NCI-H524 treated with DMSO at 0.1 percent for 48 hours (cell line): ENCODE data around the gene SLC25A25.
"Not testable (repeated sequence)": the region's sequence is repeated elsewhere in the genome, so short reads cannot be mapped to it uniquely, and the experiment has no call there.

Source experiments
- DNase-seq: peaks from one replicate; lab custom pipeline; 2025; lab: John Stamatoyannopoulos, UW

Gene SLC25A25

GRCh38 chr9:128067645-128068385, at the start of gene SLC25A25:
TSS of gene SLC25A25 (plus strand) at chr9:128068232. CDS start at chr9:128068320, 88 bp downstream.
- peak; percentile 98 for DNase-seq

GRCh38 chr9:128020692-128021091, 47.3 kb upstream of the SLC25A25 start:
- no peak for DNase-seq

GRCh38 chr9:128021098-128021497, 46.9 kb upstream of the SLC25A25 start:
- DNase-seq = no peak

- DNase-seq = no peak
Measured at GRCh38 chr9:128022886-128023285, 45.1 kb upstream of the SLC25A25 start.

- not testable (repeated sequence) for DNase-seq
Measured at GRCh38 chr9:128023671-128024070, 44.4 kb upstream of the SLC25A25 start.

- no peak for DNase-seq
Measured at GRCh38 chr9:128024761-128025308, 43.2 kb upstream of the SLC25A25 start.

- no peak for DNase-seq
Measured at GRCh38 chr9:128025736-128026135, 42.3 kb upstream of the SLC25A25 start.

- no peak for DNase-seq
Measured at GRCh38 chr9:128026255-128026772, 41.7 kb upstream of the SLC25A25 start.

- no peak for DNase-seq
Measured at GRCh38 chr9:128026773-128027541, 41.1 kb upstream of the SLC25A25 start.

- DNase-seq = no peak
Measured at GRCh38 chr9:128027705-128028104, 40.3 kb upstream of the SLC25A25 start.

GRCh38 chr9:128033609-128034008, 34.4 kb upstream of the SLC25A25 start:
- DNase-seq = no peak

- DNase-seq = peak; percentile 61
Measured at GRCh38 chr9:128034821-128035652, 33.0 kb upstream of the SLC25A25 start.

GRCh38 chr9:128036522-128036921, 31.5 kb upstream of the SLC25A25 start:
- DNase-seq = not testable (repeated sequence)

- not testable (repeated sequence) for DNase-seq
Measured at GRCh38 chr9:128040783-128041182, 27.2 kb upstream of the SLC25A25 start.

GRCh38 chr9:128042043-128042442, 26.0 kb upstream of the SLC25A25 start:
- DNase-seq = no peak

GRCh38 chr9:128043467-128043868, 24.6 kb upstream of the SLC25A25 start:
- no peak for DNase-seq

- not testable (repeated sequence) for DNase-seq
Measured at GRCh38 chr9:128045409-128045808, 22.6 kb upstream of the SLC25A25 start.

GRCh38 chr9:128045831-128046230, 22.2 kb upstream of the SLC25A25 start:
- DNase-seq = no peak

- DNase-seq = no peak
Measured at GRCh38 chr9:128047231-128047630, 20.8 kb upstream of the SLC25A25 start.

- DNase-seq = no peak
Measured at GRCh38 chr9:128048663-128049062, 19.4 kb upstream of the SLC25A25 start.

- no peak for DNase-seq
Measured at GRCh38 chr9:128049843-128050242, 18.2 kb upstream of the SLC25A25 start.
